Measurements from ENCODE around the gene KIR3DL2.

- no peak for TF ChIP-seq POLR2A (IDR thresholded peaks at IDR 0.05; ENCODE audit: low read length)
- no peak for TF ChIP-seq GATA1 (IDR thresholded peaks at IDR 0.05; ENCODE audit: low read depth, low read length)
Measured at GRCh38 chr19:54905803-54906511, 55.7 kb downstream of the KIR3DL2 start, which contains the start of gene NCR1.

All from erythroblast (primary cell).